H9 (cell line): ENCODE data around the gene CACNA1I. TPM values are rescaled to one million over a fixed set of nuclear protein-coding genes. Genes with fewer than 3 reads are reported as not detected.

ENCODE experiments used
- DNase-seq: peaks from one replicate; pipeline ENCODE4 v3.0.0-alpha.2; 2017
- H2AFZ ChIP-seq: one replicate; pipeline ENCODE4 v1.6.1; 2013; ENCODE audit warnings: mild to moderate bottlenecking, low read length, control low read depth, moderate library complexity
- H2AK5ac ChIP-seq: 2 replicates; pipeline ENCODE4 v1.6.1; 2013; ENCODE audit warnings: low read length, control low read depth, mixed read lengths; ENCODE audit not compliant: insufficient read length
- H2BK120ac ChIP-seq: one replicate; pipeline ENCODE4 v1.6.1; 2013; ENCODE audit warnings: low read depth, mild to moderate bottlenecking, low read length, control low read depth, inconsistent platforms; ENCODE audit not compliant: poor library complexity, severe bottlenecking
- H2BK12ac ChIP-seq: 2 replicates; pipeline ENCODE4 v1.6.1; 2013; ENCODE audit warnings: low read length, control low read depth, mixed read lengths, low read depth; ENCODE audit not compliant: insufficient read length
- H2BK15ac ChIP-seq: 2 replicates; pipeline ENCODE4 v1.6.1; 2013; ENCODE audit warnings: low read depth, low read length, control low read depth
- H2BK20ac ChIP-seq: one replicate; pipeline ENCODE4 v1.6.1; 2013; ENCODE audit warnings: low read depth, mild to moderate bottlenecking, low read length, control low read depth, inconsistent platforms; ENCODE audit not compliant: poor library complexity, severe bottlenecking
- H2BK5ac ChIP-seq: 2 replicates; pipeline ENCODE4 v1.6.1; 2013; ENCODE audit warnings: low read length, control low read depth, mixed read lengths; ENCODE audit not compliant: insufficient read length
- H3K14ac ChIP-seq: 2 replicates; pipeline ENCODE4 v1.6.1; 2013; ENCODE audit warnings: low read length, control low read depth; ENCODE audit not compliant: insufficient read depth
- H3K18ac ChIP-seq: 2 replicates; pipeline ENCODE4 v1.6.1; 2013; ENCODE audit warnings: low read depth, mild to moderate bottlenecking, mixed read lengths, low read length, control low read depth; ENCODE audit not compliant: insufficient read length
- H3K23ac ChIP-seq: 2 replicates; pipeline ENCODE4 v1.6.1; 2013; ENCODE audit warnings: low read length, control low read depth, mixed read lengths, low read depth; ENCODE audit not compliant: insufficient read length
- H3K23me2 ChIP-seq: 2 replicates; pipeline ENCODE4 v1.6.1; 2013; ENCODE audit warnings: low read depth, mild to moderate bottlenecking, mixed read lengths, low read length, control low read depth; ENCODE audit not compliant: insufficient read length, poor library complexity, severe bottlenecking
- H3K27ac ChIP-seq: 2 replicates; pipeline ENCODE4 v1.5.1; 2013; ENCODE audit warnings: low read length, control low read depth, mixed read lengths, low read depth; ENCODE audit not compliant: insufficient read length
- H3K27me3 ChIP-seq: 2 replicates; pipeline ENCODE4 v1.6.1; 2013; ENCODE audit warnings: low read length, control low read depth, inconsistent platforms; ENCODE audit not compliant: insufficient read depth
- H3K4ac ChIP-seq: 2 replicates; pipeline ENCODE4 v1.6.1; 2013; ENCODE audit warnings: low read depth, mild to moderate bottlenecking, control low read depth, inconsistent platforms, low read length, moderate library complexity
- H3K4me1 ChIP-seq: 2 replicates; pipeline ENCODE4 v1.6.1; 2013; ENCODE audit warnings: low read length, control low read depth, inconsistent platforms; ENCODE audit not compliant: insufficient read depth
- H3K4me2 ChIP-seq: 2 replicates; pipeline ENCODE4 v1.6.1; 2013; ENCODE audit warnings: low read length, control low read depth, mixed read lengths; ENCODE audit not compliant: insufficient read length, insufficient read depth
- H3K56ac ChIP-seq: 2 replicates; pipeline ENCODE4 v1.6.1; 2013; ENCODE audit warnings: low read depth, mild to moderate bottlenecking, mixed read lengths, low read length, control low read depth; ENCODE audit not compliant: insufficient read length
- H3K79me1 ChIP-seq: 2 replicates; pipeline ENCODE4 v1.6.1; 2013; ENCODE audit warnings: low read depth, mild to moderate bottlenecking, moderate library complexity, low read length, control low read depth, inconsistent platforms; ENCODE audit not compliant: insufficient read depth, poor library complexity, severe bottlenecking
- H3K79me2 ChIP-seq: 2 replicates; pipeline ENCODE4 v1.6.1; 2013; ENCODE audit warnings: low read length, control low read depth, inconsistent platforms; ENCODE audit not compliant: insufficient read depth
- H3K9ac ChIP-seq: 2 replicates; pipeline ENCODE4 v1.6.1; 2013; ENCODE audit warnings: low read length, control low read depth, mixed read lengths; ENCODE audit not compliant: insufficient read length; ENCODE audit errors: extremely low read depth
- H3K9me3 ChIP-seq: one replicate; pipeline ENCODE4 v1.6.1; 2013; ENCODE audit warnings: low read depth, low read length, inconsistent platforms; ENCODE audit not compliant: control insufficient read depth
- H3T11ph ChIP-seq: one replicate; pipeline ENCODE4 v1.6.1; 2013; ENCODE audit warnings: mild to moderate bottlenecking, low read length, control low read depth, inconsistent platforms
- H4K20me1 ChIP-seq: one replicate; pipeline ENCODE4 v1.6.1; 2013; ENCODE audit not compliant: control insufficient read depth, insufficient read length, insufficient read depth
- H4K5ac ChIP-seq: 2 replicates; pipeline ENCODE4 v1.6.1; 2013; ENCODE audit warnings: low read depth, mild to moderate bottlenecking, mixed read lengths, low read length, control low read depth; ENCODE audit not compliant: insufficient read length
- H4K8ac ChIP-seq: replicated peaks from 2 replicates; pipeline ENCODE4 v1.6.1; 2013; ENCODE audit warnings: low read length, control low read depth, mixed read lengths, low read depth; ENCODE audit not compliant: insufficient read length
- H4K91ac ChIP-seq: 2 replicates; pipeline ENCODE4 v1.6.1; 2013; ENCODE audit warnings: low read depth, mild to moderate bottlenecking, moderate library complexity, mixed read lengths, low read length, control low read depth; ENCODE audit not compliant: insufficient read length
- H3K27ac Mint-ChIP-seq, 3 experiments: 2 replicates in 2 of 3; 3 replicates in 1 of 3; pipeline ENCODE4 v1.8.0; 2020 to 2021; ENCODE audit warnings: mixed read lengths in 3 of 3, mild to moderate bottlenecking in 1 of 3, moderate library complexity in 1 of 3
- H3K27me3 Mint-ChIP-seq: 2 replicates; pipeline ENCODE4 v1.8.0; 2021; ENCODE audit warnings: low read depth, mild to moderate bottlenecking, moderate library complexity, mixed read lengths
- H3K36me3 Mint-ChIP-seq, 3 experiments: 2 replicates in 2 of 3; 3 replicates in 1 of 3; pipeline ENCODE4 v1.8.0; 2020 to 2021; ENCODE audit warnings: low read depth in 3 of 3, mixed read lengths in 3 of 3; ENCODE audit not compliant: insufficient read depth in 1 of 3
- H3K4me1 Mint-ChIP-seq, 2 experiments: 2 replicates each; pipeline ENCODE4 v1.8.0; 2020; ENCODE audit warnings: mixed read lengths in 2 of 2
- H3K4me3 Mint-ChIP-seq, 2 experiments: 2 replicates in 1 of 2; 3 replicates in 1 of 2; pipeline ENCODE4 v1.8.0; 2020 to 2021; ENCODE audit warnings: mild to moderate bottlenecking in 2 of 2, mixed read lengths in 2 of 2, moderate library complexity in 1 of 2
- H3K9me3 Mint-ChIP-seq, 2 experiments: 2 replicates in 1 of 2; 3 replicates in 1 of 2; pipeline ENCODE4 v1.8.0; 2020; ENCODE audit warnings: mild to moderate bottlenecking in 2 of 2, mixed read lengths in 2 of 2, moderate library complexity in 1 of 2
- CTCF ChIP-seq: fragments of 200-600 bp; sonication (generic); conservative IDR thresholded peaks from 3 replicates; pipeline ENCODE4 v1.8.0; 2021; ENCODE audit warnings: antibody characterized with exemption, mild to moderate bottlenecking
- WGBS: extraction: QIAGEN DNeasy Blood & Tissue Kit; methylation state at CpG from one replicate; pipeline ENCODE4 v1.1.7; 2013; ENCODE audit warnings: missing lambda C conversion rate, low lambda C conversion rate, mixed read lengths; ENCODE audit not compliant: insufficient read length; ENCODE audit errors: extremely low coverage; 5-methylcytosine and 5-hydroxymethylcytosine counted together
- total RNA-seq: library from RNA; stranded (reverse); gene quantifications from 2 replicates; pipeline ENCODE4 v1.2.1, GENCODE V29; 2021

The CACNA1I gene
- total RNA-seq, 1 experiment from 2014 or later: 0.50 TPM

- H2BK12ac ChIP-seq: no peak overlapping the region
- no peak overlapping the region for H2BK20ac ChIP-seq
- no peak for DNase-seq
- no peak overlapping the region for H3K18ac ChIP-seq
- H2AK5ac ChIP-seq: no peak overlapping the region
- no peak overlapping the region for H2BK120ac ChIP-seq
- Mint-ChIP-seq H3K4me1 (peaks cover 11 to 39% of the 10 kb centered on the region in 2 experiments), H3K27me3 (peaks cover 34% of the 10 kb centered on the region), H3K36me3 (no peaks in the 10 kb centered on the region), H3K4me3 (peak overlapping the region in 1 of 2 experiments; percentile 40; a peak in 1 of 5 replicates), H3K9me3 (no peaks in the 10 kb centered on the region; a peak in 2 of 5 replicates), H3K27ac (0 out of 7 replicates have a peak overlapping the region, but pooled peaks of 1 of the 3 experiments have one; percentile 44)
- no peaks in the 10 kb centered on the region for H3K23me2 ChIP-seq
- H4K20me1 ChIP-seq: no peaks in the 10 kb centered on the region
- no peak overlapping the region for H3K9ac ChIP-seq
- H4K8ac ChIP-seq: no peak overlapping the region
- no peak overlapping the region for H2AFZ ChIP-seq
- H3K79me1 ChIP-seq: no peaks in the 10 kb centered on the region
- H3K27ac ChIP-seq: no peak overlapping the region
- TF ChIP-seq CTCF: no peak
- H3K23ac ChIP-seq: no peak overlapping the region
- no peaks in the 10 kb centered on the region for H3K27me3 ChIP-seq
- no peak overlapping the region for H4K91ac ChIP-seq
- WGBS: no CpG with 5 or more reads among the region's 12 CpGs
- no peaks in the 10 kb centered on the region for H3K4me1 ChIP-seq
- no peak overlapping the region for H2BK5ac ChIP-seq
- no peaks in the 10 kb centered on the region for H3K79me2 ChIP-seq
- no peak overlapping the region for H3T11ph ChIP-seq
- H2BK15ac ChIP-seq: no peak overlapping the region
- H4K5ac ChIP-seq: no peak overlapping the region
- no peak overlapping the region for H3K56ac ChIP-seq
- H3K4ac ChIP-seq: no peak overlapping the region
- H3K14ac ChIP-seq: no peak overlapping the region
- H3K4me2 ChIP-seq: no peak overlapping the region
- no peaks in the 10 kb centered on the region for H3K9me3 ChIP-seq
These were observed 25.1 kb downstream of the CACNA1I start for GRCh38 chr22:39595622-39596172.
